Spleen (tissue), 11 donors: ENCODE data around the gene NMNAT2. TPM values are rescaled to one million over a fixed set of nuclear protein-coding genes. Genes with fewer than 3 reads are reported as not detected.
"Not testable (repeated sequence)": the region's sequence is repeated elsewhere in the genome, so short reads cannot be mapped to it uniquely, and the experiment has no call there.

Source experiments
- DNase-seq: peaks from one replicate; pipeline ENCODE4 v3.0.0-alpha.2; 2020
- H3K27ac ChIP-seq, 8 donors: fragments of 200-600 bp; sonication (generic) in 7 of 8; 1 replicate in 4 of 8; 2 replicates in 4 of 8; pipeline versions ENCODE4 v1.5.0 to v1.8.0; 2016 to 2021; ENCODE audit warnings: inconsistent platforms in 4 of 8, mild to moderate bottlenecking in 4 of 8, moderate library complexity in 1 of 8
- H3K27me3 ChIP-seq, 7 donors: fragments of 200-600 bp; sonication (generic) in 6 of 7; replicated peaks in 1 of 7; 1 replicate in 4 of 7; 2 replicates in 3 of 7; pipeline versions ENCODE4 v1.5.0 to v1.8.0; 2016 to 2021; ENCODE audit warnings: inconsistent platforms in 3 of 7, mild to moderate bottlenecking in 1 of 7
- H3K36me3 ChIP-seq, 6 donors: fragments of 200-600 bp; sonication (generic) in 5 of 6; 1 replicate in 4 of 6; 2 replicates in 2 of 6; pipeline versions ENCODE4 v1.5.0 to v1.8.0; 2016 to 2021; ENCODE audit warnings: inconsistent platforms in 2 of 6
- H3K4me1 ChIP-seq, 6 donors: fragments of 200-600 bp; sonication (generic) in 5 of 6; 1 replicate in 3 of 6; 2 replicates in 3 of 6; pipeline versions ENCODE4 v1.5.0 to v1.8.0; 2016 to 2021; ENCODE audit warnings: inconsistent platforms in 3 of 6
- H3K4me3 ChIP-seq, 8 donors: fragments of 200-600 bp; sonication (generic) in 7 of 8; 1 replicate in 4 of 8; 2 replicates in 4 of 8; pipeline versions ENCODE4 v1.5.0 to v1.8.0; 2016 to 2021; ENCODE audit warnings: inconsistent platforms in 4 of 8, mild to moderate bottlenecking in 4 of 8, moderate library complexity in 2 of 8
- H3K9me3 ChIP-seq, 8 donors: fragments of 200-600 bp; sonication (generic) in 7 of 8; 1 replicate in 4 of 8; 2 replicates in 4 of 8; pipeline versions ENCODE4 v1.5.0 to v1.8.0; 2016 to 2021; ENCODE audit warnings: inconsistent platforms in 4 of 8
- CTCF ChIP-seq, 11 experiments: fragments of 200-600 bp in 7 of 11; fragments of 450-650 bp in 4 of 11; sonication (generic) in 4 of 11; IDR thresholded peaks in 8 of 11; conservative IDR thresholded peaks in 3 of 11; 1 replicate in 7 of 11; 2 replicates in 4 of 11; pipeline versions ENCODE4 v1.4.0 to v1.8.0; 2016 to 2021; ENCODE audit warnings: antibody characterized with exemption in 11 of 11, inconsistent platforms in 4 of 11, mild to moderate bottlenecking in 1 of 11
- POLR2A ChIP-seq, 3 donors: fragments of 450-650 bp; IDR thresholded peaks; one replicate each; pipeline ENCODE4 v1.5.1; 2017; ENCODE audit warnings: antibody characterized with exemption in 3 of 3, mild to moderate bottlenecking in 1 of 3
- POLR2AphosphoS5 ChIP-seq, 3 donors: sonication (generic); formaldehyde crosslinking; IDR thresholded peaks; one replicate each; pipeline ENCODE4 v1.5.1; 2017; ENCODE audit warnings: antibody characterized with exemption in 3 of 3
- WGBS, 5 donors: extraction: QIAGEN DNeasy Blood & Tissue Kit in 3 of 5; methylation state at CpG; one replicate each; pipeline versions ENCODE4 v1.1.5 to v1.1.7; 2013 to 2018; 5-methylcytosine and 5-hydroxymethylcytosine counted together
- intact Hi-C: fragments of 100-400 bp; cut with DNase I; formaldehyde crosslinking; loops from one replicate; pipeline ENCODE4 v1.15.0; 2023; ENCODE audit warnings: low total_unique reads
- polyA plus RNA-seq, 3 donors: library from polyadenylated mRNA; stranded (reverse); fragments of 200-250 nt; gene quantifications; one replicate each; pipeline ENCODE4 v1.2.1, GENCODE V29; 2013
- total RNA-seq, 7 donors: library from RNA; depleted of rRNA in 3 of 7; stranded (reverse); fragments of >200 nt in 3 of 7; fragmentation: NEBNext Ultra II Directional in 4 of 7; extraction: Animal tissue kit (Norgen Biotek cat#: 25700) in 4 of 7; gene quantifications; one replicate each; pipeline versions ENCODE4 v1.1.0 to v1.2.1, GENCODE V29; 2016 to 2021
- donor health status: healthy with polysubstance abuse.
- donor health status: DM: no; HTN: no; CAD: no; lungs with moderate emphysema.
- donor health status: DM: no; HTN: no; CAD: no.
- donor health status: Bipolar disorder and iron deficiency.
- donor health status: healthy.
- donor health status: DM: no; HTN: no; CAD: no.
- donor health status: DM: yes; HTN: yes; CAD: no.

NMNAT2 gene
- total and polyA plus RNA-seq, 10 donors: 0.05 to 1.7 (median 0.17) TPM

- peaks cover 0 to 24% (median 0%) of the 10 kb centered on the region in 7 donors for H3K27me3 ChIP-seq
- no peak overlapping the region for H3K4me3 ChIP-seq
- DNase-seq: no peak
- H3K27ac ChIP-seq: no peak overlapping the region
- 54 to 64% (median 63%) methylated on average over 2 of the region's 2 CpGs for WGBS, 5 donors
- intact Hi-C loops: no loop called here
- no peaks in the 10 kb centered on the region for H3K4me1 ChIP-seq
- no peak for TF ChIP-seq POLR2AphosphoS5 (IDR thresholded peaks at IDR 0.05)
- no peak for TF ChIP-seq POLR2A (IDR thresholded peaks at IDR 0.05)
- no peak for TF ChIP-seq CTCF (IDR thresholded peaks at IDR 0.05 in 8 of 11, conservative IDR thresholded peaks at IDR 0.05 in 3 of 11)
- H3K9me3 ChIP-seq: no peaks in the 10 kb centered on the region
- no peaks in the 10 kb centered on the region for H3K36me3 ChIP-seq
Observed at GRCh38 chr1:183432548-183432875, 14.3 kb upstream of the NMNAT2 start.

- Histone ChIP-seq H3K36me3 (no peaks in the 10 kb centered on the region), H3K27me3 (peaks cover 0 to 24% (median 0%) of the 10 kb centered on the region in 7 donors), H3K9me3 (no peaks in the 10 kb centered on the region), H3K27ac (no peak overlapping the region), H3K4me1 (no peaks in the 10 kb centered on the region), H3K4me3 (no peak overlapping the region)
- TF ChIP-seq POLR2A (IDR thresholded peaks at IDR 0.05) (no peak), CTCF (IDR thresholded peaks at IDR 0.05 in 8 of 11, conservative IDR thresholded peaks at IDR 0.05 in 3 of 11) (no peak), POLR2AphosphoS5 (IDR thresholded peaks at IDR 0.05) (no peak)
- WGBS, 5 donors: 74 to 94% (median 90%) methylated on average over 4 of the region's 4 CpGs
- no peak for DNase-seq
- intact Hi-C loops: no loop called here
Observed at GRCh38 chr1:183431840-183432547, 13.8 kb upstream of the NMNAT2 start.

GRCh38 chr1:183427591-183427990, 9.4 kb upstream of the NMNAT2 start:
- H3K27ac ChIP-seq, H3K4me1 ChIP-seq, H3K4me3 ChIP-seq, H3K9me3 ChIP-seq, intact Hi-C loops, H3K36me3 ChIP-seq, DNase-seq: not testable (repeated sequence)
- peaks cover 0 to 46% (median 0%) of the 10 kb centered on the region in 7 donors for H3K27me3 ChIP-seq
- 63 to 79% (median 75%) methylated on average over 2 to 3 of the region's 3 CpGs for WGBS, 5 donors

- intact Hi-C loops: no loop called here
- TF ChIP-seq POLR2AphosphoS5 (IDR thresholded peaks at IDR 0.05): no peak
- TF ChIP-seq POLR2A (IDR thresholded peaks at IDR 0.05): no peak
- no peak for TF ChIP-seq CTCF (IDR thresholded peaks at IDR 0.05 in 8 of 11, conservative IDR thresholded peaks at IDR 0.05 in 3 of 11)
- H3K9me3 ChIP-seq: no peaks in the 10 kb centered on the region
- H3K36me3 ChIP-seq: no peaks in the 10 kb centered on the region
- DNase-seq: no peak
- H3K27me3 ChIP-seq: peaks cover 0 to 69% (median 8%) of the 10 kb centered on the region in 7 donors
- no peaks in the 10 kb centered on the region for H3K4me1 ChIP-seq
- no peak overlapping the region for H3K4me3 ChIP-seq
- no peak overlapping the region for H3K27ac ChIP-seq
Observed at GRCh38 chr1:183424691-183425090, 6.5 kb upstream of the NMNAT2 start.
